HT-29 (cell line): ENCODE measurements around the gene ZC3H12C. TPM values are rescaled to one million over a fixed set of nuclear protein-coding genes. Genes with fewer than 3 reads are reported as not detected.

Experiments
- DNase-seq: peaks from one replicate; pipeline ENCODE4 v3.0.0-alpha.2; 2015; ENCODE audit warnings: low spot score
- total RNA-seq: library from RNA; depleted of rRNA; stranded (reverse); fragments of >200 nt; shearing (Covaris generic); gene quantifications from 2 replicates; pipeline ENCODE4 v1.2.3, GENCODE V29; 2014; rRNA removed

Gene ZC3H12C
- total RNA-seq, 1 experiment from 2014 or later = 0.43 TPM

- DNase-seq = no peak
Measured at GRCh38 chr11:110217223-110217877, 124.2 kb downstream of the ZC3H12C start.

- DNase-seq = no peak
Measured at GRCh38 chr11:110217936-110218335, 124.7 kb downstream of the ZC3H12C start.

- DNase-seq = no peak
Measured at GRCh38 chr11:110219006-110219785, 126.0 kb downstream of the ZC3H12C start.

Other genes starting within 250 kb of the ZC3H12C start
- 4.9 and 9.0 TPM in 2 replicates for gene RDX, start 203.2 kb downstream of the ZC3H12C start, total RNA-seq